HG02973 (cell line): ENCODE results near the gene SMIM35.

Experiments used
- ATAC-seq: cut with Tn5 transposase; IDR thresholded peaks from one replicate; pipeline ENCODE4 v1.9.1; 2021; ENCODE audit warnings: moderate library complexity; ENCODE audit not compliant: unreplicated experiment

SMIM35 gene

GRCh38 chr11:118060081-118060661, 26.6 kb downstream of the SMIM35 start:
- ATAC-seq = no peak

DNA sequence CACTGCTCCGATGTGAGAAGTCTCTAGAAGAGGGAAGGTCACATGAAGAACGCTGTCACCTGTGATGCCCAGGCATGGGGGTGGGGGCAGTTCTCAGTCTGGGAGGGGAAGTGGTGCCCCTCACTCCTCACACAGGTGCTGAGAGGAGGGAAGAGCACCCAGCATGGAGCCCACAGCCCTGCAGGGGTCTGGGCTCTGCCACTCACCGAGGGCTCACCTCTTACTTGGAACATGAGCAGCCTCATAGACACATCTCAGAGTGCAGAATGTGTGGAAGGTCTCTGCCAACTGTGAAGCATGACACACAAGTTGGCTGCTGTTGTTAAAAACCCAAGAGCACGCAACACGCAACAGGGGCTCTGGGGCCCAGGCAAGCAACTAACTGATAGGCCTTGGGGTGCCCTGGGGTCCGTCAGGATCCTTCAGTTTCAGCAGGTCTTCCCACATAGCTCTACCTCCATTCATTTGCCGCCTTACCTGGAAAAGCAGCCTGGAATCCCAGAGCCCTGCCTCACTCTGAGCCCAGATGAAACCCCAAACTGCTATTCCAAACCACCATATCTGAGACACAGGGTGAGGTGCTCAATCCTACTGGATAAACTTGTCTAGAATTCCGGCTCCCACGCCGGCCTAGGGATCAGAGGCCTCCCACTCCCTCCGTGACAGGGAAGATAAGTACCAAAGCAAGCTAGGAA, 27.4 kb downstream of the SMIM35 start:
- ATAC-seq = no peak

DNA sequence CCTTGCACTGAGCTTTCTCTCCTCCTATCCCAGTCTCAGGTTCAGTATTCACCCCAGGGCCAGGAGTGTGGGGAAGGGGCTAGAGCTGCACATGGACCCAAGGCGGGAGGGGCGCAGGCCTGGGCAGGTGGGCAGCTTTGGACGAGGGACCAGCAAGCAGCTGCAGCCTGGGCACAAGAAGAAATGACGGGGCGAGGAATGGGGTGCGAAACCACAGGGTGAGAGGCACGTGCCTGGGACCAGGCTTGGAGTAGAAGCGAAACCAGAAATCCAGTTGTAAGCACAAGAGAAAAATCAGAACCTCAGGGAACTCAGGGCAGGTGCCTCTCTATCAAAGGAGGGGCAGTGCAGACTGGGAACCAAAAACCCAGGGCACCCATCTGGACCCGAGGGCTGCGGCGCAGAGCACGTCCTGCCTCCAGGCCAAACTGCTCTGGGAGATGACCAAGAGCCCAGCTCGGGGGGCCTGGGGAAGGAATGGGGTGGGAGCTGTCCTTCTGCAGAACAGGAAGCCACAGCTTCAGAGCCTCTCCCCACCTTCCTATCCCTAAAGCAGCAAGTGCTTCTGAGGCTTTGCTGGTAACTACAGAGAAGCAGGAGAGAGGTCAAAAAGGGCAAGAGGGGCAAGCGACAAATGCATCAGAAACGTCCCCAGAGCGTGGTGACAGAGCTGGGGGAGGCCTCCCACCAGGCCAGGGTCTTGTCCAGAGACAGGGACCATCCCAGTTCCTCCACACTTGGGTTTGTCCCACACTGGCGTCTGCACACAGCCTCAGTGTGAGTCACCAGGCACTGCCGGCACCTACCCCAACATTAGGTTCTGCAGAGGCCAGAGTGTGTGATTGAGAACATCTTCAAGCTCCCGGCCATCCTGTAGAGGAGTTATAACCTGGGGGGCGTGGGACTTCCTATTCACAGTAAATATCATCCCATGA, 28.2 kb downstream of the SMIM35 start:
- ATAC-seq = no peak

DNA sequence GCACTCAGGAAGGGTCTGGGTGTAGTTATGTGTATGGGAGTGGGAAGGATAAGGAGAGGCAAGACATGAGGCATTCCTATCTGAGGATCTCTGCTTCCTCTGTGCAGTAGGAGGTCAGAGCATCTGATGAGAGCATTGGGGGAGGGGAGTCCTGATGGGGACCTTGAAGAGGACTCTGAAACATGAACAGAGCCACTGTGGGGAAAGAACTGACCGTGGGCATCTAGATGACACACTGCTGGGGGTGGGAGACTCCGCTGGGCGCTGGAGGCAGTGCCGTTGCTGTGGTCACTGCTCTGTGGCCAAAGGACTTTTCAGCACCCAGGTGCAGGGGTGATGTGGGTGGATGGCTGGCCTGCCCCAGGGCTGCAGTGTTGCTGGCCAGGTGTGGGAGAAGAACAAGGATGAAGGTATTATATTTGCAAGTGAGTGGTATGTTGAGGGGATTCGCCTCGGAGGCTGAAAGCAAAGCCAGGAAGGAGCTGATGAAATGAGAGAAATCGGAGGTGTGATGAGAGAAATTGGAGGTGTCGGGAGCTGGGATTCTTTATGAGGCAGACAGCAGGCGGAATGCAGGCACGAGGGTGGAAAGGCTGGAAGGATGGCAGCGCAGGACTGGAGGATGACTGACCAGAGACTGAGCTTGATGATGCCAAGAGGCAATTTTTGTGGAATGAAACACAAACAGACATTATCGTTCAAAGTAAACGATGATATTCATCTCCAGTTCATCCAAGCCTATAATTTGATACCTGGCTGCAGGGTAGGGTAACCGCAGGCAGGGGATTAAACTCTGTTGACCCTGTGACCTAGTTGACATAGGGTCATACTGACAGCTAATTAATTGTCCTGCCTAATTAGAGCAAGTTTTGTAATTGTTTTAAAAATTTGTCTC, 29.3 kb downstream of the SMIM35 start:
- no peak for ATAC-seq

DNA sequence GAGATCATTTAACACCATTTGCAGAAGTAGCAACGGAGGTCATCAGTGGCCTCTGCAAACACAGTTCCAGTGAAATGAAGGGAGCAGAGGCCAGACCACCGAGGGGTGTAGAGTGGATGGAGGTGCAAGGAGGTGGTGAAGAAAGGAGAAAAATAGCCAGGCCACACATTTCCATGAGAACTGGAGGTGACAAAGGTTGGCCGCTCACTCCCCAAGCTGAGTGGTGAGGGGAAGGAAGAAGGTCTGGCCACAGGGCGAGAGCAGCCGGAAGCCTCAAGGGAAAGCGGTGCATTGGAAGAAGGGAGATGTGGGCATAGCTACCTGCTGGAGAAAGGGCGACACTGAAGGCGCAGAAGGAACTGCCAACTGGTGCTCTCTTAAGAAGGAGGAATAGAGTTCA, 30.0 kb downstream of the SMIM35 start:
- no peak for ATAC-seq

- ATAC-seq = no peak
These were observed 30.8 kb downstream of the SMIM35 start for GRCh38 chr11:118055966-118056365.

DNA sequence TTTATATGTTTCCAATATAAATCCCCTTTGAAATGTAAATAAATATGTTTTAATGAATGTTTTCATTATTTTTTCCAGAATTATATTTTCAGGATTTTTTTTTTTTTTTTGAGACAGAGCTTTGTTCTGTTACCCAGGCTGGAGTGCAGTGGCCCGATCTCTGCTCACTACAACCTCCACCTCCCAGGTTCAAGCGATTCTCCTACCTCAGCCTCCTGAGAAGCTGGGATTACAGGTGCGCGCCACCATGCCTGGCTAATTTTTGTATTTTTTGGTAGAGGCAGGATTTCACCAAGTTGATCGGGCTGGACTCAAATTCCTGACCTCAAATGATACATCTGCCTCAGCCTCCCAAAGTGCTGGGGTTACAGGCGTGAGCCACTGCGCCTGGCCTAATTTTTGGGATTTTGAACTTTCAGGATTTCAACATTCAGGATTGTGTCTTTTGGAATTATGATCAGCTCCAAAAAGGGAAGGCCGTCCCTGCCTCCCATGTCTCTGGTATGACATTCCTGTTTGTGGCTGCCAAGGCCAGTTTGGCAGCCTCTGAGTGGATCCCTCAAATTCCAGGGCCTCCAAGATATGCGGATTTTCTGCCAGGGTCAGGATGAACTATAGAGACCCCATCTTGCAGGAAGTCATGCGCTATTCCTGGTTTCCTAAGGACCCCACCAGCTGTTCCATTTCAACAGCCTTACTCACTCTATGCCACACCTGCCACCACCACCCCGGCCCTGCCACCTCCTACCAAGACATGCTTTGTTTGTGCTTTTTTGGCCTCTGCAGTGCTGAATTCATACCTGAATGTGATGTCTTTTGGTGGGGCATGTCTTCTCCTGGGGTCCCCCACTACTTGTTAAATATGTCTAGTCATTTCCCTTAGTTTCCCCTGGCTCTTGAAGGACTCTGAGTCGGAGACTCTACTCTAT, 31.8 kb downstream of the SMIM35 start:
- ATAC-seq = no peak

- no peak for ATAC-seq
These were observed 34.1 kb downstream of the SMIM35 start for GRCh38 chr11:118052581-118053206.

DNA sequence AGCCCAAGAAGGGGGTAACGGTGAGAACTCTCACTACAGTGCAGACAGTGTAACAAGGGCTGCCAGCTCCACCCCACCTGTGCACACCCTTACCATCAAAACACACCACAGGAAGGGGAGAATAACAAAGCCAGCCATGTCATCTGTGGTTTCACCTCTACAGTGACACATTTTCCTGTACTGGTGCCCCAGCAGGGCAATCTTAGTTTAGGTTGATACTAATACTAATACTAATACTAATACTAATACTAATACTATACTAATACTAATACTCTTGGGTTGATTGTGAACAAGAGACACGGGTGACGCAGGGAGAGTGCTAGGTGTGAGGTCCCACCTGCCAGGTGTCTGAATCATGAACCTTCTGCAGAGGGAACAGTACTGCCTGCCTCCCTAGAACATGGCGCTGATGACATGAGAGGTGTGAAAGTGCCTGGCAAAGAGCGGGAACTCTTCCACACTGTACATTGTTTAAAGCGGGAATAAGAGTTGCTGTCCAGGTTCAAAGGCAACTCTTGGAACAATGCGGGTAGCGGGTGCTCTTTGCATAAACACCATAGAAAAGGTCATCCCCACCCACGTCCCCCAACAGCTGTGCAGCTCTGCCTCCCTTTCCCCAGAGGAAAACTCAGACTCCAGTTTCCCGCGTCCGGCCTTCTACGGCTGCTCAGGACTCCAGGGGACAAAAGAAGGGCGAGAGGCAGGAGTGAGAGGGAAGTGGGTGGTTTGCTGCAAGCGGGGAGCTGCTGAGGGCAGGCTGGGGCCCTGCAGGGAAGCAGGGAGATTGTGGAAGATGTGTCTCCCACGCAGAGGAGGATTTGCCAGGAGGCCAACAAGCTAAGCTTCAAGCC, 34.9 kb downstream of the SMIM35 start:
- ATAC-seq = peak; percentile 57

GRCh38 chr11:118051136-118051610, 35.6 kb downstream of the SMIM35 start:
- no peak for ATAC-seq

DNA sequence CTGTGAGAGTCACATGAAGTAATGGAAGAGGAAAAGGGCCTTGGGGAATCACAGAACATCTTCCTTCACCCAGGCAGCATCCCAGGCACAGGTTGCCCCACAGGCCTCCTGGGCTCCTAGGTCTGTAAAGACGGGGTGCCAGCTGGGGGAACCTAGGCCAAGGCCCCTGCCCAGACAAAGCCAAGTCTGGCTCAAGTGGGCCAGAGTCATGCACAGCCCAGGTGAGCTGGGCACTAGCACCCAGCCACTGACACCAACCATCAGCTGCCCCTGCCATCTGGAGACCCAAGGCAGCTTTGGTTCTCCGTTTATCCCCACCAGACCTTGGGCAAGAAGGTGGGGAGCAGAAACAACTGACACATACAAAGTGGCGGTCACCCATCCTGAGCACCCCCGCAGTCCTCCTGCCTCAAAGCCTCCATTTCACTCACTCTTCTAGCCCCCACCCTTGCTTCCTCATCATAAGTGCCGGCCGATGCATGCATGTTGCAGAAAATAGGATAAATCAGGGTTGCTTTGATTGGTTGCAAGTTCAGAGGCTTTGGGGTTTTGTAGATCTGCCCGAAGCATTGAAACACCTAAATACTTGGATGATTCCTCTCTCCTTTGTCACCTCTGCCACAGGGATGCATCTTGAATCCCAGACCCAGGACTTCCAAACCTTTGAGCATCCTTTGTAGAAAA, 36.4 kb downstream of the SMIM35 start:
- ATAC-seq = no peak

DNA sequence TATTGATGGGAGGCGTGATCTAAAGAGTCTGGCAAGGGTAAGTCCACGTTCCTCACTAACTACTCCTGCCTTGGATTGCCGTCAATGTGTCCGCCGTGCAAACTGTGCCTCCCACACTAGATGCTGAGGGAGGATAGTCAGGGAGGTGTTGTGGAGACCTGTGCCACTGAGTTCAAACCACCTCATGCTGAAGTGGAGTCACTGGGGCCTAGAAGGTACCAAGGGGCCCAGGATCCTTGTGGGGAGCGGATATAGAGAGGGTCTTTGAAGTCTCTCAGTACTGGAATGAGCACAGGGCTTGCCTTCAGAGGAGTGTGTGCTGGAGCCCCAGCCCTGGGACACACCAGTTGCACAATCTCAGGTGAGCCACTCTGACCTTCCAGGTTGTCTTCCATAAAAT, 37.0 kb downstream of the SMIM35 start:
- no peak for ATAC-seq

DNA sequence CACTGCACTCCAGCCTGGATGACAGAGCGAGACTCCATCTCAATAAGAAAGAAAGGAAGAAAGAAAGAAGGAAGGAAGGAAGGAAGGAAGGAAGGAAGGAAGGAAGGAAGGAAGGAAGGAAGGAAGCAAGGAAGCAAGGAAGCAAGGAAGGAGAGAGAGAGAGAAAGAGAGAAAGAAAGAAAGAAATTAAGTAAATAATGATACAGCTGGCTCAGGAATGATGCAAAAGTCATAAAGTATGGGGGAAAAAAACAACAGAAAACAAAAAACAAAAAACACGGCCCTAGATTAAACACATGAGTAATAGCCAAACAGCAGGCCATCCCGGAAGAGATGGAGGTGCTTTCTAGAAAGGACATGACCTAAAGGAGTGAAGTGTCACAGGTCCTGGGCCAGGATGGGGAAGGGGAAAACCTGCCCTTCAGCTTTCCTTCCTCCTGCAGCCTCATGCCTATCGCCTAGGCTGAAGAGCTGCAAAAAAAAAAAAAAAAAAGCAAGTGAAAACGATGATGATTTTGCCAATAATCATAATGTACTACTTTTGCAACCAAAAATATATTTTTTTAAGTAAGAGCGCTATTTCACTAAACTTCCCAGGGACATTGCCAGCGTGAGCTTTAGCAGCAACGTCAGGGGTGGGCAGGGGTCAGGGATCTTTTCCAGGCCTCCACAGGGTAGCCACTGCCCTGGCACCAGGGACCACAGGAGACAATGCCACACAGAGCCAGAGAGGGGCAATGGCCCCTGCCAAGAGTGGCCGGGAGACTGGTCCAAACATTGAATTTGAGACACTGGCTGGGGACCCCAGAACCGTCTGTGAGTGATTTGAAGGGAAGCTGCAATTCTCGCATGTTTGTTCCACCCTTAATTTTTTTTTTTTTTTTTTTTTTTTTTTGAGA, 38.0 kb downstream of the SMIM35 start:
- ATAC-seq = no peak

- no peak for ATAC-seq
These were observed 39.0 kb downstream of the SMIM35 start for GRCh38 chr11:118047749-118048148.

GRCh38 chr11:118046964-118047700, 39.6 kb downstream of the SMIM35 start:
- no peak for ATAC-seq
